ENCODE data around the gene RECK.

Gene RECK

GRCh38 chr9:36112516-36112915 is 75.8 kb downstream of the RECK start:
- CTCF ChIA-PET, result interaction anchor here (0.7 to 5.0 kb wide), 4 partner anchors 10 to 157 kb away, joined by 3 to 29 read pairs (median 8); no protein-coding TSS in a partner anchor
- no peak for DNase-seq (ENCODE audit: low read depth, low spot score)
- TF ChIP-seq CTCF (IDR thresholded peaks at IDR 0.05; ENCODE audit: insufficient read depth, low read length, missing control alignments), result no peak
- no peak overlapping the region for H3K4me3 ChIP-seq (ENCODE audit: low read depth, low read length)
- POLR2A ChIA-PET, result no interaction called here

GRCh38 chr9:36113999-36114398 is 77.3 kb downstream of the RECK start:
- ChIA-PET POLR2A (interaction anchor here (0.7 to 0.9 kb wide), 2 partner anchors 52 to 76 kb away, joined by 3 read pairs; no protein-coding TSS in a partner anchor), CTCF (interaction anchor here (0.7 to 5.0 kb wide), 8 partner anchors 9 to 168 kb away, joined by 3 to 29 read pairs (median 4); partner anchors contain the start of gene CCIN)
- no peak overlapping the region for H3K4me3 ChIP-seq (ENCODE audit: low read depth, low read length)
- DNase-seq (ENCODE audit: low read depth, low spot score), result no peak
- no peak for TF ChIP-seq CTCF (IDR thresholded peaks at IDR 0.05; ENCODE audit: insufficient read depth, low read length, missing control alignments)

GRCh38 chr9:36116593-36116992 is 79.9 kb downstream of the RECK start:
- DNase-seq (ENCODE audit: low read depth, low spot score), result no peak
- ChIA-PET CTCF (interaction anchor here (0.7 to 5.0 kb wide), 4 partner anchors 9 to 164 kb away, joined by 3 to 29 read pairs (median 4); no protein-coding TSS in a partner anchor), POLR2A (interaction anchor here (1.0 to 1.5 kb wide), 2 partner anchors 13 to 48 kb away, joined by 3 read pairs; no protein-coding TSS in a partner anchor)
- TF ChIP-seq CTCF (IDR thresholded peaks at IDR 0.05; ENCODE audit: insufficient read depth, low read length, missing control alignments), result no peak
- H3K4me3 ChIP-seq (ENCODE audit: low read depth, low read length), result no peak overlapping the region

- H3K4me3 ChIP-seq (ENCODE audit: low read depth, low read length), result no peak overlapping the region
- no peak for DNase-seq (ENCODE audit: low read depth, low spot score)
- ChIA-PET CTCF (interaction anchor here (1.3 to 1.5 kb wide), 4 partner anchors 15 to 111 kb away, joined by 3 to 5 read pairs (median 3); no protein-coding TSS in a partner anchor), POLR2A (no interaction called here)
- TF ChIP-seq CTCF (IDR thresholded peaks at IDR 0.05; ENCODE audit: insufficient read depth, low read length, missing control alignments), result no peak
These were observed 81.5 kb downstream of the RECK start for GRCh38 chr9:36118201-36118600.

GRCh38 chr9:36118706-36119105 is 82.0 kb downstream of the RECK start:
- POLR2A ChIA-PET, result interaction anchor here (1.0 kb wide), 1 partner anchor 24 kb away, joined by 4 read pairs; no protein-coding TSS in a partner anchor
- no peak for DNase-seq (ENCODE audit: low read depth, low spot score)
- no peak overlapping the region for H3K4me3 ChIP-seq (ENCODE audit: low read depth, low read length)
- CTCF ChIA-PET, result interaction anchor here (0.7 to 1.5 kb wide), 5 partner anchors 14 to 111 kb away, joined by 3 to 8 read pairs (median 3); no protein-coding TSS in a partner anchor
- TF ChIP-seq CTCF (IDR thresholded peaks at IDR 0.05; ENCODE audit: insufficient read depth, low read length, missing control alignments), result no peak

- POLR2A ChIA-PET, result interaction anchor here (1.0 kb wide), 1 partner anchor 24 kb away, joined by 4 read pairs; no protein-coding TSS in a partner anchor
- CTCF ChIA-PET, result interaction anchor here (1.3 kb wide), 1 partner anchor 14 kb away, joined by 8 read pairs; no protein-coding TSS in a partner anchor
- H3K4me3 ChIP-seq (ENCODE audit: low read depth, low read length), result no peak overlapping the region
- no peak for DNase-seq (ENCODE audit: low read depth, low spot score)
- TF ChIP-seq CTCF (IDR thresholded peaks at IDR 0.05; ENCODE audit: insufficient read depth, low read length, missing control alignments), result no peak
These were observed 82.8 kb downstream of the RECK start for GRCh38 chr9:36119476-36119875.

Data from AG04449 (cell line).